Mesodermal cell (in vitro differentiated cells): ENCODE results near the gene BRD1.

Experiments
- H3K27ac ChIP-seq: 2 replicates; pipeline ENCODE4 v1.7.0; 2013; ENCODE audit warnings: mild to moderate bottlenecking, low read depth, low read length, moderate library complexity; ENCODE audit not compliant: severe bottlenecking
- H3K36me3 ChIP-seq: 2 replicates; pipeline ENCODE4 v1.7.1; 2013; ENCODE audit warnings: mild to moderate bottlenecking, low read length, moderate library complexity; ENCODE audit not compliant: control insufficient read depth, insufficient read depth
- H3K4me1 ChIP-seq: one replicate; pipeline ENCODE4 v1.7.1; 2013; ENCODE audit warnings: mild to moderate bottlenecking, low read length; ENCODE audit not compliant: insufficient read depth, control insufficient read depth, poor library complexity, severe bottlenecking
- H3K4me3 ChIP-seq: 2 replicates; pipeline ENCODE4 v1.7.0; 2013; ENCODE audit warnings: low read length, control low read depth, mild to moderate bottlenecking; ENCODE audit not compliant: insufficient read depth, poor library complexity, severe bottlenecking; ENCODE audit errors: extremely low read depth
- H3K9me3 ChIP-seq: 2 replicates; pipeline ENCODE4 v1.7.1; 2013; ENCODE audit warnings: mild to moderate bottlenecking, low read length, moderate library complexity; ENCODE audit not compliant: control insufficient read depth
- WGBS, 2 experiments: methylation state at CpG; one replicate each; pipeline ENCODE4 v1.1.5; 2013; ENCODE audit warnings: missing lambda C conversion rate in 2 of 2; ENCODE audit not compliant: insufficient coverage in 2 of 2; 5-methylcytosine and 5-hydroxymethylcytosine counted together

Gene BRD1

DNA sequence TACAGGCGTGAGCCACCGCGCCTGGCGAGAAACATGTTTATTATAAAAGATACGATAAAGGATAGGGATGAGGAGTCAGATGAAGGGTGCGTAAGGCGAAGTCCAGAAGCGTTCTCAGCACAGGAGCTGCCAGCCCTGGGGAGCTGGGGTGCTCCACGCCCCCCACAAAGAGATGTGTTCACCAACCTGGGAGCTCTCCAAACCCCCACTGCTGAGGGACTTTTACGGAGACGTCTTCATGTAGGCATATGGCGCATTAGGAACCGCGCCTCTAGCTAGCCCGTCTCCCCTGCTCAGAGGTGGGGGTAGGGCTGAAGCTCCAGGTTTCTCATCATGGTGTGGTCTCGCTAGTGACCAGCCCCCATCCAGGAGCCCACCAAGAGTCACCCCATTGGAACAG, 17.6 kb upstream of the BRD1 start:
- 89 to 91% methylated on average over 7 to 14 of the region's 16 CpGs for WGBS, 2 experiments
- Histone ChIP-seq H3K9me3 (no peaks in the 10 kb centered on the region), H3K4me1 (peaks cover 10% of the 10 kb centered on the region), H3K4me3 (no peak overlapping the region), H3K27ac (no peak overlapping the region), H3K36me3 (no peaks in the 10 kb centered on the region)

DNA sequence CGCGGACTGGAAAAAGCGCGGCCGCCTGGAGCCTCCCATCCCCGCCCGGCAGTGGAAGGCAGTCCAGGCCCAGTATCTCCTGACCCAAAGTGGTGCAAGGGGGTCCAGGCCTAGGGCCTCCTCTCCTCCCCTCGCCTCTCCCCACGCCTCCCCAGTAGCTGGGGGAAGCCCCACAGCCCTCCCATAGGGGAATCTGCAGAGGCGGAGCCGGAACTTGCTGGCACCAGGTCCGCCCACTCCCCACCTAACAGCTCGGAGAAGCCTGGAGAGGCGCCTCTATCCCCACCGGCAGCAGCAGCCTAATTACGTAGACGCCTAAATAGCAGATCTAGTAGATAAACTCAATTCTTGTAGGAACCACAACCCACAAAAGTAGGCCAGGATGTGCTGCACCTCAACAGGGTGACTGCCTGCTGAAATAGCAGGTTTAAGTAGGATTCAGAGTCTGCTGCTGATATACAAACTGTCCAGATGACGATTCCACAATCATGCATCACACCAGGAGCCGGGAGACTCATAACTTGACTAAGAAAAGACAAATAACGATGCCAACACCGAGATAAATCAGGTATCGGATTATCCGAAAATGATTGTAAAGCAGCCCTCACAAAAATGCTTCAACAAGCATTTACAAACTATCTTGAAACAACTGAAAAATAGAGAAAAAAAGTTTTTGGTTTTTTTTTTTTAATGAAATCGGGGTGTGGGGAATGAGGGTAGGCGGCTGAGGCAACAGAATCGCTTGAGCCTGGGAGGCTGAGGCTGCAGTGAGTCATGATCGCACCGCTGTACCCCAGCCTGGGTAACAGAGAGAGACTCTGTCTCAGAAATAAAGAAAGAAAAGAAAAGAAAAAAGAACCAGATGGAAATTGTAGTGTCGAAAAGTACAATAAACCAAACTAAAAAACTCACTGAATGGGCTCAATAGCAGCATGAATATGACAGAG, 11.4 kb upstream of the BRD1 start:
- no peaks in the 10 kb centered on the region for H3K4me1 ChIP-seq
- no peak overlapping the region for H3K27ac ChIP-seq
- H3K4me3 ChIP-seq = no peak overlapping the region
- H3K36me3 ChIP-seq = no peaks in the 10 kb centered on the region
- H3K9me3 ChIP-seq = no peaks in the 10 kb centered on the region
- 81 to 84% methylated on average over 21 of the region's 29 CpGs for WGBS, 2 experiments

DNA sequence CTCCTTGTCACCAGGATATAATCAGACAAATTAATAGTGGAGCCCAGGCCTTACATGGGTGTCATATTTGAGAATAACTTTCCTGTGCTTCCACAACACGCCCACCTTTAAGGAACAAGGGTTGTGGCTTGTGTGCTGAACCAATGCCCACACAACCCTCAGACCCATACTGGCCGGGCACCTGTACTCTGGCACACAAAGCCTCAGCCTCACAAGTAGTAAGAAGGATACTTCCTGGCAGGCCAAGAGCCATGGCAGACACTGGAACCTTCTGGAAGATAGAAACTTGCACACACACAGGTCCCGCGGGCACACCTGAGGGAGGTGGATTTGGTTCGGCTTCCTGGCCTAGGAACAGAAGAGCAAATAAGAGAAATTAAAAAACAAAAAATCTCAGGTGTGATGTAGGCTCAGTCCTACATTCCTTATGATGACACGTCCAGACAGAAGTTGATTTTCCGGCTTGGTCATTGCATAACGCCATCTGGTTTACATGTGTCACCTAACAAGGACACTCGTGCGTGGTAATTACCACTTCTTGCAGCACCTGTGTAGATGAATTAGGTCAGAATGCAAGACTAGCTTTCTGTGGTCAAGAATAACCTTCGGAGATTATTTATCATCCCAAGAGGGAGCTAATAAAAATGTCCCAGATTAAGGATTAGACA, 5.8 kb upstream of the BRD1 start:
- WGBS, 2 experiments = 92 to 96% methylated on average over 6 to 10 of the region's 11 CpGs
- Histone ChIP-seq H3K27ac (no peak overlapping the region), H3K36me3 (no peaks in the 10 kb centered on the region), H3K4me1 (no peaks in the 10 kb centered on the region), H3K9me3 (peaks cover 11% of the 10 kb centered on the region), H3K4me3 (no peak overlapping the region)

DNA sequence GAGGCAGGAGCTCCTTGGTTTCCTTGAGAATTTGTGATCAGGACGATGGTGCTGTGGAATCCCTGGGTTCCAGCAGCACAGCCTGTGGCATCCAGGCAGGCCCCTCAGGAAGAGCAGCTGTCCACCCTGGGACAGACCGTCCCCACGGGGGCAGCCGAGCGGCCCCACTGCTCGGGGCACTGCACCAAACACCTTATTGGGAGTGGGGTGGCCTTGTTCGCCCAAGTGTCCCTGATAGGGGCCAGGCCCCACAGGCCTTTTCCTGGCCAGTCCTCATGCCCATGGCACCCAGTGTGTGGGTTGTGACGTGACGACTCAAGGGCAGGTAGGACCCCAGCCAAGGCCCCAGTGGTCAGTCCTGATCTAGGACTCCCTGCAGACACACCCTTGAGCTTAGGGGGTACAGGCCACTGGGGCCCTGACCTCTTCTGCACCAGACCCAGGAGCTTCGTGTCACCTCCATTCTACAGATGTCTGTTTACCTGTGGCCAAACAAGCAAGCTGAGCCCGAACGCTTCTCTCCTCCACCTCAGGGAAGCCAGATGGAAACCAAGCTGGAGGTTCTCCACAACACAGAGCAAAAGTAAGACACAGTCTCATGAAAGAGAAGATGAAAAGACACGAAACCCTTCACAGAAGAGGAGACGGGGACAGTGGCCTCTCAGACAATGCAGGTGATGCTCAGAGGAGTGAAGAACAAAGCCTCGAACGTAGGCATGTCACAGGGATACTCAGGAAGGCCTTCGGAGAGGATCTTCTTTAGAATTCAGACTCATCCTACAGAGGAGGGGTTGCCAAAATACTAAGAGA, 1.6 kb upstream of the BRD1 start:
- H3K9me3 ChIP-seq = peaks cover 11% of the 10 kb centered on the region
- 91 to 94% methylated on average over 11 to 14 of the region's 17 CpGs for WGBS, 2 experiments
- peaks cover 15% of the 10 kb centered on the region for H3K36me3 ChIP-seq
- H3K27ac ChIP-seq = no peak overlapping the region
- peaks cover 7% of the 10 kb centered on the region for H3K4me1 ChIP-seq
- H3K4me3 ChIP-seq = no peak overlapping the region

DNA sequence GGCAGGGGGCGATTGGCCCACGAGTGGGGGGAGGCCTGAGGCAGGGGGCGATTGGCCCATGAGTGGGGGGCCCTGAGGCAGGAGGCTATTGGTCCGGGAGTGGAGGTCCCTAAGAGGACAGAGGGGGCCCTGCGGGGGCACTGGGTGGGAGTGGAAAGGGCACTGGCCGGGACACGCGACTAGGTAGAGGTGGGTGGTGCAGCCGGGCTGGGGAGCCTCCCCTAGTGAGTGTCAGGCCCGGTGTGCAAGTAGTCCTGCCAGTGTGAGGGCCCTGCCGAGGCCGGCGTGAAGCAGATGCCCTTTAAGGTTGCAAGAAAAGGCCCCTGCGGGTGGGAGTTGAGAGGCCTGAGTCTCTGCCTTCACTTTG, 909 bp upstream of the BRD1 start:
- no peak overlapping the region for H3K4me3 ChIP-seq
- WGBS, 2 experiments = 92 to 95% methylated on average over 11 to 14 of the region's 14 CpGs

DNA sequence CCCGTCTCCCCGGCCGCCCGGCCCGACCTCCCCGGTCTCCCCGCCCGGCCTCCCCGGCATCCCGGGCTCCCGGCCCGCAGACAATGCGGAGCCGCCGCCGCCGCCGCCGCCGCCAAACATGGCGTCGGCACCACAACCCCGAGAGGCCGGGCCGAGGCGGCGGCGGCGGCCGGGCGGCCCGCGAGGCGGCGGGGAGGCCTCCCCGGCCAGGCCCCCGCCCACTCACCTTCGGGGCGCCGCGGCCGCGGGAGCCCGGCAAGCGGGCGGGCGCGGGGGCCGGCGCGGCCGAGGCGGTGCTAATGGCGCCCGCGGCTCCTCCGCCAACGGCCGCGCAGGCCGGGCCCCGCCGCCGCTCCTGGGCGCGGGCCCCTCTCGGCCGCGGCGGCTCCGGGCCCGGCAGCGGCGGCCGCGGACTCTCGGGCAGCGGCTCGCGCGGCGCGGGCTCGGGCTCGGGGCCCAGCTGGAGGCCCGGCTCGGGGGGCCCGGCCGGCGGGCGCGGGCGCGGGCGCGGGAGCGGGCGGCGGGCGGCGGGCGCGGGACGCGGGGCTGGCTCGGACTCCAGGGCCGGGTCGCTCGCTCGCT, 311 bp downstream of the BRD1 start:
- Histone ChIP-seq H3K27ac (peak overlapping the region; percentile 59), H3K4me3 (peak overlapping the region; percentile 84), H3K36me3 (peaks cover 33% of the 10 kb centered on the region), H3K9me3 (peaks cover 11% of the 10 kb centered on the region), H3K4me1 (peaks cover 7% of the 10 kb centered on the region)
- 0 to 1% methylated on average over 52 to 108 of the region's 110 CpGs for WGBS, 2 experiments

More for the DNA sequence above, 909 bp upstream of the BRD1 start:
- Histone ChIP-seq H3K4me1 (peaks cover 7% of the 10 kb centered on the region), H3K27ac (no peak overlapping the region), H3K9me3 (peaks cover 11% of the 10 kb centered on the region), H3K36me3 (peaks cover 21% of the 10 kb centered on the region)

DNA sequence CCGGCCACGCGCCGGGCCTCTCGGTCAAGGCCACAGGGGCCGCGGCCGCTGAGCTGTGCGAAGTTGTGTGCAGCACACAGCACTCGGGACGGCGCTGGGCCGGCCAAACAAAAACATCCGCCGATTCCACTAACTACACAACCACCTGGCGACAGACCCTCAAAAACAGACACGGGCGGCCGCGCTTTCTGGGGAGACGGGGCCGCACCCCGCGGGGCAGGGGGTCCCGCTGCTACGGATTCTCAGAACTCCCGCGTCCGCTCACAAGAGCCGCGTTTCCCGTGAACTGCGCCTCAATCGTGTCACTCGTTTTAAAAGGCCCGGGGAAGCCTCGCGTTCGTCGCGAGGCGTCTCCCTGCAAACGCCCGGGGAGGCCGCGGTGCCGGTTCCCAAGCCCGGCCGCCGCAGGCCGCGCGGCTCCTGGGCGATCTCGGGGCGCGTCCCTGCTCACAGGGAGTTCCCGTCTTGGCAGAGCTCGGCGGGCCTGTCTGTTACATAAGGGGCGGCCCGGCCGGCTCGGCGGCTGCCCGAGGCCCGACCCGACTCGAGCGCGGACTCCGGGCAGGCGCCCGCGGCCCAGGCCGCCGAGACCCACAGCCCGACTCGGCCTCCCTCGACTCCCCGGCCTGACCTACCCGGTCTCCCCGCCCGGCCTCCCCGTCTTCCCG, 936 bp downstream of the BRD1 start:
- Histone ChIP-seq H3K27ac (peak overlapping the region; percentile 59), H3K4me1 (peaks cover 7% of the 10 kb centered on the region), H3K36me3 (peaks cover 40% of the 10 kb centered on the region), H3K9me3 (peaks cover 11% of the 10 kb centered on the region), H3K4me3 (peak overlapping the region; percentile 84)
- WGBS, 2 experiments = 0% methylated on average over 55 to 77 of the region's 86 CpGs

DNA sequence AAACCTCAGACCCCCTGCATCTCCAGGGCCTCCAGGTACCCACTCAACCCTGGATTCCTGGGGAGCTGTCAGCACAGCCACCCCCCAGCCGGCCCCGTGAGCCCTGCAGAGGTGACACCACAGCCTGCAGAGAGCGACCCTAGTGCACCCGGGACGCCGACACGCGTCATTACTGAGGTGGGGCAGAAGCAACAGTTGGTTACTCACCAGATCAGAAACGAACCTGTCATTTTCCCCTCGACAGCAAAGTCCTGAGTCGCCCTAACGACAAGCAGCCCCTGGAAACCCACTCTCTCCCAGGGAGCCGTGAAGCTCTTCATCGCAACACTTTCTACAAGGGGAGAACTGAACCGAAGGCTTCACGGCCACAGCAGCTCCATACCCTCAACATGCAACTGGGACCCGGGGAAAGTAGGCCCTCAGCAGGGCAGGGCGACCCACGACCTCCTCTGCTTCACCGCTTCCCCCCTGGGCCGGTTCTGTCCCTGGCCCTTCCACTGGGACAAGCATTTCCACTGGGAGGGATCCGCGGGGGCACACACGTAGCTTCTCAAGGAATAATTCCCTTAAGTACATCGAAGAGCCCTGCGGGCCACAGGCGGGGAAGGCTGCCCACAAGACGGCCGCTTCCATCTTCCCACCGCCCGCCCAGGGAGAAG, 1.6 kb downstream of the BRD1 start:
- WGBS, 2 experiments = 25 to 31% methylated on average over 23 to 30 of the region's 31 CpGs
- H3K4me3 ChIP-seq = peak overlapping the region; percentile 84
- H3K27ac ChIP-seq = peak overlapping the region; percentile 59
- peaks cover 7% of the 10 kb centered on the region for H3K4me1 ChIP-seq
- H3K36me3 ChIP-seq = peaks cover 45% of the 10 kb centered on the region
- H3K9me3 ChIP-seq = peaks cover 11% of the 10 kb centered on the region

DNA sequence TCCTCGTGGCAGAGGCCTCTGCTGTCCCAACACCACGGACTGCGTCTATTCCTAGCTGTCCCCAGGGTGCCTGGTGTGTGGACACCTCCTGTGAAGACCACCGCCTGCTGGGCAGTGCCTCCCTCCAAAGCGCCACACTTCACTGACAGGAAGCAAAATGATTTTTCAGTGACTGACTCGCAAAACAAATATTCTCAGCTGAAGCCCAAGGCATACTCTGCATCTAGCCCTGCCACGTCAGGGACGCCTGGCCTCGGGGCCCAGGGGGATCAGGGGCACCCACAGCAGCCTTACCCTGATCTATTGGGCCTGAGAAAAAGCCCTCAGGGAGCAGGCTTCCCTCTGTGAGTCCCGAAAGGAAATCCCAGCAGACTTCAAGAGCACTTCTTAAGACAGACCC, 2.2 kb downstream of the BRD1 start:
- Histone ChIP-seq H3K36me3 (peaks cover 52% of the 10 kb centered on the region), H3K27ac (no peak overlapping the region), H3K4me1 (peaks cover 7% of the 10 kb centered on the region), H3K4me3 (peak overlapping the region; percentile 84), H3K9me3 (peaks cover 11% of the 10 kb centered on the region)
- 87 to 89% methylated on average over 7 to 10 of the region's 10 CpGs for WGBS, 2 experiments
